ENCODE data around the gene SCNN1G.
"Not testable (repeated sequence)": the region's sequence is repeated elsewhere in the genome, so short reads cannot be mapped to it uniquely, and the experiment has no call there.

The SCNN1G gene

DNA sequence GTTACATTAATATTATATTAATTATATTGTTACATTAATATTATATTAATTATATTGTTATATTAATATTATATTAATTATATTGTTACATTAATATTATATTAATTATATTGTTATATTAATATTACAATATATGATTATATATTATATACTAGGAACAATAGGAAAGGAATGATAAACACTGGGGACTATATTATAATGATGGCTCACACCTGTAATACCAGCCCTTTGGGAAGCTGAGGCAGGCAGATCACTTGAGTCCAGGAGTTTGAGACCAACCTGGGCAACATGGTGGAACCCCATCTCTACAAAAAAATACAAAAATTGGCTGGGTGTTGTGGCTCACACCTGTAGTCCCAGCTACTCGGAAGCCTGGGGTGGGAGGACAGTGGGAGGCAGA is 71.1 kb downstream of the SCNN1G start:
- DNase-seq (ENCODE audit: low read depth), result not testable (repeated sequence)

DNA sequence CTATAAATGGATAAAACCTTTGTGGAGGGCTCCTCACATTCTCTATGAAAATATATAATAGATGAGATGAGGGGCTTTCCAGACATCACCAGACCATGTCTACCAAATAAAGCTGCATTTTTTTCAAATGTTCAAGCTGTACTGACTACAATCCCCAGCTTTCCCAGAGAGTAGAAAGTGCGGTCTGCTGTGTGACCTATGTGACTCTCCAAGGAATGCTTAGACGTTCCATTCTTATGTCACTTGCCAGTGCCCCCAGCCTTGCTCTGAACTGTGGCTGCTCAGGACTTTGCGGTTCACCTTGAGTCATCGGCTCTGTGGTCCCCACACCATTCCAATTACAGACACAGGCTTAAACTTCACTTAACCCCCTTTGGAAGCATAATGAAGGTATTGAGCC is 71.8 kb downstream of the SCNN1G start:
- no peak for DNase-seq (ENCODE audit: low read depth)

DNA sequence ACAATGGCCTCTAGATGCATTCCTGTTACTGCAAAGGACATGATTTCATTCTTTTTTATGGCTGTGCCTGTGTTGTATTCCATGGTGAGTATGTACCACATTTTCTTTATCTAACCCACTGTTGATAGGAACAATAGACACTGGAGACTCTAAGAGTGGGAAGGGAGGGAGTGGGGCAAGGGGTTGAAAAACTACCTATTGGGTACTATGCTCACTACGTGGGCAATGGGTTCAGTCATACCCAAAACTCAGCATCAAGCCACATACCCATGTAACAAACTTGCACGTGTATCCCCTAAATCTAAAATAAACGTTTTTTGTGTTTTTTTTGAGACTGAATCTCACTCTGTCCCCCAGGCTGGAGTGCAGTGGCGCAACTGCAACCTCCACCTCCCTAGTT is 72.5 kb downstream of the SCNN1G start:
- no peak for DNase-seq (ENCODE audit: low read depth)

DNA sequence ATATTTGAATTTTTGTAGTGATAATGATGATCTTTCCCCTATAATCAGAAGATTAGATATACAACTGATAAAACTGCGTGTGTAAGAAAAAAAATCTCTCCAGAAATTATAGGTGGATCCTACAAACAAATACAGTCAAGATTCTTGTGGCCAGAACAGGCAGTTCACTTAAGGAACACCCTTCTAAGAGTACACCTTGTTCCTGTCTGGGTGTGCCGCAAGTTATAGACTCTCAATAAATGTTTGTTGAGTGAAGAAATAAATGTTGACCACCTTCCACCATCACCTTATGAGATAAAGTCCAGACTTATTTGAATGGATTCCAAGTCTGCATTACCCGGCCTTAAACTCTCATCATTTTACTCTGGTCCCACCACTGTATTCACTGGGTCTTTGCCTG is 73.9 kb downstream of the SCNN1G start:
- no peak for DNase-seq (ENCODE audit: low read depth)

DNA sequence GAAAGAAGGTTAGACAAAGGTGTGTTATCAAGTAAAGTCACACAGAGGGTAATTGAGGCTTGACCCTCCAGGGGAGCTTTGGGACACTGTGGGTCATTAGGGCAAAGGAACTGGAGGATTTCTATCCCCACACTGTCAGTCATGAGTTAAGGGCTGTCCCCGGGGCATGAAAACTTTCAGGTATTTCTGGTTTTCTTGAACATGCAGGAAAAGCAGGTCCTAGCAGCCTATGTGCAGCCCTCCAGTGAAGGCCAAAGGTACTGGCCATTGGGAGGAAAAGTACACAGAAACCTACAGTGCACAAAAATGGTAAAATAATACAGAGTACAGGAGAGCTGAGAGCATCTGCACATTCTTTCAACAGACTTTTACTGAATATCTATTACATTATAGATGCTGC is 75.1 kb downstream of the SCNN1G start:
- DNase-seq (ENCODE audit: low read depth), result no peak

DNA sequence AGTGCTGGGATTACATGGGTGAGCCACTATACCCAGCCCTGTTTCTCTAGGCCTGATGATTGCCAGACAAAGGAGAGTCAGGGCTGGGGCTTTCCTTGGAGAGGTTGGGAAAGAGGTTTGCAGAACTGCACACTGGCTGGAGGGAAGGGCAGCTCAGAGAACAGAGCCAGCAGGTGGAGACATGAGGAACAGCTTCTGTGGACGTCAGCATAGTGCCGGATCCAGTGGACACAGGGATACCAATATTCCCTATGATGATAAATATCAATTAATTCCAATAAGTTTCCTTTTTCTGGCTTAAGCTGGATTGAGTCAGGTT is 76.3 kb downstream of the SCNN1G start:
- no peak for DNase-seq (ENCODE audit: low read depth)
